SU-DHL-6 (cell line): ENCODE data around the gene AMBP.

ENCODE experiments used
- H2AFZ ChIP-seq: fragments of 200-600 bp; sonication (generic); 2 replicates; pipeline ENCODE4 v1.6.1; 2014; ENCODE audit warnings: low read depth, mild to moderate bottlenecking, moderate library complexity, mixed read lengths, antibody characterized with exemption, low read length; ENCODE audit not compliant: severe bottlenecking
- H3F3A ChIP-seq: fragments of 200-600 bp; shearing (Covaris generic); 2 replicates; pipeline ENCODE4 v1.6.0; 2016; ENCODE audit warnings: antibody characterized with exemption, mild to moderate bottlenecking; ENCODE audit not compliant: insufficient read depth
- H3K27ac ChIP-seq: fragments of 200-600 bp; sonication (generic); 2 replicates; pipeline ENCODE4 v1.5.1; 2016; ENCODE audit warnings: low read depth, mild to moderate bottlenecking, low read length, moderate library complexity, mixed read lengths
- H3K27me3 ChIP-seq: fragments of 200-600 bp; sonication (generic), shearing (Covaris generic); 2 replicates; pipeline ENCODE4 v1.6.0; 2014; ENCODE audit warnings: mild to moderate bottlenecking, low read length
- H3K36me3 ChIP-seq: fragments of 200-600 bp; sonication (generic); 2 replicates; pipeline ENCODE4 v1.6.1; 2014; ENCODE audit warnings: mild to moderate bottlenecking, low read length, mixed read lengths
- H3K4me2 ChIP-seq: fragments of 300-600, 200-600 bp; shearing (Covaris generic), sonication (generic); 2 replicates; pipeline ENCODE4 v1.6.0; 2014; ENCODE audit warnings: low read length, low read depth, mild to moderate bottlenecking; ENCODE audit not compliant: poor library complexity, severe bottlenecking
- H3K4me3 ChIP-seq: fragments of 200-600 bp; sonication (generic); 2 replicates; pipeline ENCODE4 v1.5.1; 2014; ENCODE audit warnings: antibody characterized with exemption, low read length, mild to moderate bottlenecking, mixed read lengths; ENCODE audit not compliant: insufficient read depth, poor library complexity, severe bottlenecking
- H3K79me2 ChIP-seq: fragments of 200-600 bp; sonication (generic); 2 replicates; pipeline ENCODE4 v1.6.1; 2014; ENCODE audit warnings: mild to moderate bottlenecking, low read length, moderate library complexity; ENCODE audit not compliant: insufficient read depth
- H3K9ac ChIP-seq: fragments of 200-600 bp; sonication (generic); 2 replicates; pipeline ENCODE4 v1.7.0; 2014; ENCODE audit warnings: mild to moderate bottlenecking, low read length
- H3K9me2 ChIP-seq: fragments of 200-600 bp; sonication (generic); replicated peaks from 2 replicates; pipeline ENCODE4 v1.6.1; 2014; ENCODE audit warnings: low read length; ENCODE audit not compliant: insufficient read depth
- H3K9me3 ChIP-seq: fragments of 200-600 bp; sonication (generic); 2 replicates; pipeline ENCODE4 v1.6.1; 2014; ENCODE audit warnings: low read length, mixed read lengths; ENCODE audit not compliant: insufficient read depth
- H4K20me1 ChIP-seq: fragments of 200-600 bp; sonication (generic); 2 replicates; pipeline ENCODE4 v1.6.1; 2014; ENCODE audit warnings: low read depth, mild to moderate bottlenecking, antibody characterized with exemption, low read length, moderate library complexity, mixed read lengths
- EZH2phosphoT487 ChIP-seq: fragments of 200-600 bp; sonication (generic), shearing (Covaris generic); conservative IDR thresholded peaks from 2 replicates; pipeline ENCODE4 v1.6.1; 2018; ENCODE audit warnings: mild to moderate bottlenecking, antibody characterized with exemption, low read length, moderate library complexity, mixed read lengths
- TF ChIP-seq, protein P1 (sequence below): fragments of 200-600 bp; sonication (generic); IDR thresholded peaks from one replicate; pipeline ENCODE4 v1.5.1; 2017; ENCODE audit warnings: antibody characterized with exemption, mild to moderate bottlenecking, low read length, moderate library complexity; ENCODE audit not compliant: insufficient read depth, poor library complexity, severe bottlenecking

The AMBP gene

DNA sequence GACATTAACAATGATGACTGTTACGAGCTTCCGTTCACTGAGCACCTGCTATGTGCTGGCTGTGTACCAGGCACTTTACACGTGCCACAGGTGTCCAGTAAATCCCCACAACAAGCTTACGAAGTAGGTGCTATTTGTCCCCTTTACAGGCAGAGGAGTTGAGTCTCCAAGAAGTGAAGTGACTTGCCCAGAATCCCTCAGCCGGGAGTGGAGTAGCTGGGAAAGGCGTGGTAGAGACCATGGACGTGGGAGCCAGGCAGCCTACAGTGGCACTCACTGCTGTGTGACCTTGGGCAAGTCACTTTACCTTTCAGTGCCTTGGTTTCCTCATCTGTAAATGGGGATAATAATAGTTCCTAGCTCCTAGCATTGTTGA, 669 bp upstream of the AMBP start:
- TF ChIP-seq, protein P1, sequence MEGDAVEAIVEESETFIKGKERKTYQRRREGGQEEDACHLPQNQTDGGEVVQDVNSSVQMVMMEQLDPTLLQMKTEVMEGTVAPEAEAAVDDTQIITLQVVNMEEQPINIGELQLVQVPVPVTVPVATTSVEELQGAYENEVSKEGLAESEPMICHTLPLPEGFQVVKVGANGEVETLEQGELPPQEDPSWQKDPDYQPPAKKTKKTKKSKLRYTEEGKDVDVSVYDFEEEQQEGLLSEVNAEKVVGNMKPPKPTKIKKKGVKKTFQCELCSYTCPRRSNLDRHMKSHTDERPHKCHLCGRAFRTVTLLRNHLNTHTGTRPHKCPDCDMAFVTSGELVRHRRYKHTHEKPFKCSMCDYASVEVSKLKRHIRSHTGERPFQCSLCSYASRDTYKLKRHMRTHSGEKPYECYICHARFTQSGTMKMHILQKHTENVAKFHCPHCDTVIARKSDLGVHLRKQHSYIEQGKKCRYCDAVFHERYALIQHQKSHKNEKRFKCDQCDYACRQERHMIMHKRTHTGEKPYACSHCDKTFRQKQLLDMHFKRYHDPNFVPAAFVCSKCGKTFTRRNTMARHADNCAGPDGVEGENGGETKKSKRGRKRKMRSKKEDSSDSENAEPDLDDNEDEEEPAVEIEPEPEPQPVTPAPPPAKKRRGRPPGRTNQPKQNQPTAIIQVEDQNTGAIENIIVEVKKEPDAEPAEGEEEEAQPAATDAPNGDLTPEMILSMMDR = no peak
- no peak for TF ChIP-seq EZH2phosphoT487
- no peak overlapping the region for H2AFZ ChIP-seq
- H3F3A ChIP-seq = no peaks in the 10 kb centered on the region
- no peaks in the 10 kb centered on the region for H3K9me2 ChIP-seq
- H3K79me2 ChIP-seq = no peaks in the 10 kb centered on the region
- no peak overlapping the region for H3K9ac ChIP-seq
- no peak overlapping the region for H3K27ac ChIP-seq
- no peaks in the 10 kb centered on the region for H3K27me3 ChIP-seq
- no peaks in the 10 kb centered on the region for H3K9me3 ChIP-seq
- H3K36me3 ChIP-seq = no peaks in the 10 kb centered on the region
- no peak overlapping the region for H3K4me2 ChIP-seq
- H3K4me3 ChIP-seq = no peak overlapping the region
- H4K20me1 ChIP-seq = no peaks in the 10 kb centered on the region

GRCh38 chr9:114077162-114077837, 800 bp downstream of the AMBP start:
- Histone ChIP-seq H3K4me3 (no peak overlapping the region), H3K79me2 (no peaks in the 10 kb centered on the region), H3K9me3 (no peaks in the 10 kb centered on the region), H3K27ac (no peak overlapping the region), H4K20me1 (no peaks in the 10 kb centered on the region), H3K9me2 (no peaks in the 10 kb centered on the region), H3K27me3 (no peaks in the 10 kb centered on the region), H2AFZ (no peak overlapping the region), H3K36me3 (no peaks in the 10 kb centered on the region), H3K4me2 (no peak overlapping the region), H3K9ac (no peak overlapping the region), H3F3A (no peaks in the 10 kb centered on the region)
- TF ChIP-seq, protein P1 = no peak
- no peak for TF ChIP-seq EZH2phosphoT487

DNA sequence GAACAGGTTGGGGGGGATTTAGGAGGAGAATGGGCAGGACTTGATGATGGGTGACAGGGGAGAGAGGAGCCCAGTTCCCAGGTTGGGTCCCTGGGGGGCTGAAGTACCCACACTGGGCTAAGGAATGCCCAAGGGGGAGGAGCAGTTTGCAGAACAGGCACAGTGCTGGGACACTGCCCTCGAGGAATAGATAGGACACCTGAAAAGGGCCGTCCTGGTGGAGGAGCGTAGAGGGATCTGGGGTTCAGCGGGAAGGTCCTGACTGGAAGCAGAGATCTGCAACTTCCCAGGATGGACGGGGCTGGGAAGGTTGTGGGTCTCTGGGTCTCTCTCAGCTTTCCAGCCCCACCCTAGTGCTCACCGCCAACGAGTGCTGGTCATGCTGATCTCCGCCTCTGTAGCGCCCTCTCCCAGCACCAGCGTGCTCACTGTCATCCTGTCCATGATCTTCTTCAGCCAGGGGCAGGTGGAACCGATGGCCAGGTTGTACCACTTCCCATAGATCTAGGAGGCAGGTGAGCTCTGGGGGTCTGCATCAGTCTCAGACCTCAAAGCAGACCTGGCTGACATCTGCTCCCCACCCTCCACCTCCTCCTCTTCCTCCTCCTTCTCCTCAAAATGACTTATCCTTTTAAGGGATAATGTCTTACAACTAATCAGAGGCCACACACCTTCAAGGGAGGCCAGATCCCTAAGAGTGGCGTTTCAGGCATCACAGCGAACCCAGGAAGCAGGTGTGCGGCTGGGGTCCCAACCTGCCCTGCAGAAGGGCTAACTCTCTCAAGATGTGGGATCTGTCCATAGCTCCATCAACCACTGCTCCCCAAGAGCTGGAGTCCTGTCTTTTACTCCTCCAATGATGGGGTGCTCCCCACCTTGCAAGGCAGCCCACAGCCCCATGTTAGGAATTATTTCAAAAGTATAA, 1.6 kb downstream of the AMBP start:
- no peak overlapping the region for H3K27ac ChIP-seq

More for the DNA sequence above, 1.6 kb downstream of the AMBP start:
- Histone ChIP-seq H3K4me3 (no peak overlapping the region), H3K27me3 (no peaks in the 10 kb centered on the region), H3K36me3 (no peaks in the 10 kb centered on the region), H3K9ac (no peak overlapping the region), H2AFZ (no peak overlapping the region), H3K79me2 (no peaks in the 10 kb centered on the region), H4K20me1 (no peaks in the 10 kb centered on the region), H3K9me3 (no peaks in the 10 kb centered on the region; the same call in 1 of the 2 replicates), H3K4me2 (no peak overlapping the region), H3K9me2 (no peaks in the 10 kb centered on the region), H3F3A (no peaks in the 10 kb centered on the region)
- no peak for TF ChIP-seq EZH2phosphoT487
- TF ChIP-seq, protein P1 = no peak
